GM19452 (cell line): Measurements from ENCODE around the gene ELAVL3.

Experiments
- ATAC-seq: cut with Tn5 transposase; IDR thresholded peaks from one replicate; pipeline ENCODE4 v1.9.1; 2021; ENCODE audit not compliant: unreplicated experiment

Gene ELAVL3

GRCh38 chr19:11480715-11481533 is at the start of gene ELAVL3:
Gene ELAVL3 (minus strand): TSS chr19:11481046. CDS start chr19:11480608, 438 bp downstream.
- no peak for ATAC-seq

- ATAC-seq, result no peak
Measured at GRCh38 chr19:11530432-11530831, 49.6 kb upstream of the ELAVL3 start.

DNA sequence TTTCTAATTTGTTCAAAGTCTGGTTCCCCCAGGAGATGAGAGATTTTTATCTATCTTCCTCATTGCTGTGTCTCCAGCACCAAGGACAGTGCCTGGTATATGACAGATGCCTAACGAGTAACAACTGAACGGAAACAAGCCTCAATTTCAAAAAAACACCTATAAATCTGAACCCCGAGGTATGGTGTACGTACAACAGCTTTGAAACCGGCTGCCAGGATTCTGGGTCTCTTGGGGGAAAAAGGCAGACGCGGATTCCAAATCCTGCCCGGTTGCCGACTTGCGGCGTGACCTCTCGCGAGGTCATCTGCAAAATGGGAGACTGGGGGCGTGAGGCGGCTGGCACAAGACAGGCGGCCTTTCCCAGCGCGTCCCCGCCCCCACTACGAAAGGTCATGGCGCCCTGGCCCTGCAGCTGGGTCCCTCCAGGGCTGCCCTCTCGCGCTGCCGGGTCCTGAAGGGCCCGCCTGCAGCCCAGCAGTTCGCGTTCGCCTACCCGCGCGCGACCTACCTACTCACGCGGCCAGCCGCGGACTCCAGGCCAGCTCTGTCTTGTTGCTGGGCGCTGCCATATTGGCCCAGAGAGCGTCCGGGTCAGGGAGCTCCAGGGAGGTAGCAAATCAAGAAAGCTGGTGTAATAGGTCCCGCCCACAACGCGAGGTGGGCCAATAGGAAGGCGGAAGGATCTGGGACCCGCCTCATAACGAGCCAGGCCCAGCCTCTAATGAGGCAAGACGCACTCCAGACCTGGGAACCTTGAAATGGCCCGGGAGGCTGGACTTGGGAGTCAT is 47.9 kb upstream of the ELAVL3 start, which contains the start of gene ECSIT:
TSS of gene ECSIT (minus strand) at position 584 of the 791 bp plus-strand sequence. CDS start 9,964 bp downstream, outside the sequence.
- peak; percentile 84 for ATAC-seq

DNA sequence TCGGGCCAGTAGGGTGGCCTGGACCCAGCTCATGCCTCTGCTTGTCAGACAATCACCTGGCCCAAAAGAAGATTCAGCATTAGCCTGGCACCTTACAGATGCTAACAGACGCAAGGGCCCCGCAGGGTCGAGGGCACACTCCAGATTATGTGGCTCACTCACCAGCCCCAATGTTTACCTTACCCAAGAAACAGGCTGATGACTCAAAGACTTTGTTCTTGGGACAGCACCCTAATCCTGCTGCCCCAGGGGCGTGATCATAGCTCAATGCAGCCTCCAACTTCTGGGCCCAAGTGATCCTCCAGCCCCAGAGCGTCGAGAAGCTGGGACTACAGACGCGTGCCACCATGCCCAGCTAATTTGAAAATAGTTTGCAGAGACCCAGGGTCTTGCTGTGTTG is 38.3 kb upstream of the ELAVL3 start:
- no peak for ATAC-seq

DNA sequence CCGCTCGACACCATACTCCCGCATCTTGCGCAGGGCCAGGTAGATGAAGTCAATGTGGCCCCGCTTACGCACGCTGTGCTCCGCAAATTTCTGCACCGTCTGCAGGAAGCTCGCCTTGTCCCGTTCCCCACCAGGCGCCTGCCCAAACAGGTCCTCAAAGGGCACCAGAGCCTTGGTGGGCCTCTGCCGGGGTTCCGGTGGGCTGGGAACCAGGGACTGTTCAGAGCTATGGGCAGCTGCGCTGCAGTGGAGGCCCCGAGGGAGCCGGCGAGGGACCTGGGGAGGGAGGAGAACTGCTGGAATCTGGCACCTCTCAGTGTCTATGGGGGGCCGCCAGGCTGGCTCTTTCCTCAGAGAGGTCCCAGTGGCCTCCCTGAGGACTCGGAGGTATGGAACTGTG is 33.1 kb upstream of the ELAVL3 start:
- no peak for ATAC-seq

- no peak for ATAC-seq
Measured at GRCh38 chr19:11510444-11510843, 29.6 kb upstream of the ELAVL3 start.

DNA sequence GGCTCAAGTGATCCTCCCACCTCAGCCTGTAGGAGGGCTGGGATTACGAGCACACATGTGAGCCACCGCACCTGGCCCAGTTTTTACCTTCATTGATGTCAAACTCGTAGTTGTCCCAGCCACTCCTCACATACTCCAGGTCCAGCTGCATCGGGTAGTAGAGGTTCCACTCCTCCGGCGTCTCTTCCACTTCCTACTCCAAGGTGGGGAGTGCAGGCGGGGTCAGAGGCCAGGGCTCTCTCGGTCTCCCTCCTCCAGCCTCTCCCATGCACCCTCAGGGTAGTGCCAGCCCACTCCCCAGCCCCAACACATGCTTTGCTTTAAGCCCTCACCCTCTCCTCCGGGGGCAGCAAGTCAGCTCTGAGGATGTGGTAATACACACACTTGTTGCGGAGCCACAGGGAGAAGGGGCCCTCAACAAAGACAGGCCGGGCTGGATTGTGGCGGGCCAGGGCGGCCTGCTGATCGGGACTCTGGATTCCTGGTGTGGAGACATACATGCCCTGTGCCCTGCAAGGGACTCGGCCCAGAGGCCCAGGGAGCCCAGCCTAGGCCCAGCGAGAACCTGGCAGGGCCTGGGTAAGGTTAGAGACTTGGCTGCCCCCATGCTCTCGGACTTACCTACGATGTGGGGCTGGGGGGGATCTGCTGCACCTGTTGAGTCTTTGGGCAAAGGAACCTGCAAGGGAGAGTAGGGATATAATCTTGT is 26.7 kb upstream of the ELAVL3 start:
- no peak for ATAC-seq

DNA sequence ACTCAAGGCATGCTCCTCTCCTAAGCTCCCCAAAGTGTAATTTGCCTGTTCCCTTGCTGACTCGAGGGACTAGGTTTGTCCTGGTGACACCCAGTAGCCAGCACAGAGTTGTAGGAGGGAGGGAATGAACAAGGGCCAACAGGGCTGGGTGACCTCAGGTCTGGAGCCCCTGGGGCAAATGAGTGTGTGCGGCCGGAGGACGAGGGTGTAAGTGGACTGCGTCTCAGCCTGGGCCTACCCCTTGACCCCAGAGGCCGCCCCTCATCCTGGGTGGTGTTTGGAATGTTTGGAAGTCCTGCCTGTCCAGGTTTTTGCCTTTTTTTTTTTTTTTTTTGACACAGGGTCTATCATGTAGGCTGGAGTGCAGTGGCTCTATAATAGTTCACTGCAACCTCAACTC is 26.1 kb upstream of the ELAVL3 start:
- ATAC-seq, result no peak

DNA sequence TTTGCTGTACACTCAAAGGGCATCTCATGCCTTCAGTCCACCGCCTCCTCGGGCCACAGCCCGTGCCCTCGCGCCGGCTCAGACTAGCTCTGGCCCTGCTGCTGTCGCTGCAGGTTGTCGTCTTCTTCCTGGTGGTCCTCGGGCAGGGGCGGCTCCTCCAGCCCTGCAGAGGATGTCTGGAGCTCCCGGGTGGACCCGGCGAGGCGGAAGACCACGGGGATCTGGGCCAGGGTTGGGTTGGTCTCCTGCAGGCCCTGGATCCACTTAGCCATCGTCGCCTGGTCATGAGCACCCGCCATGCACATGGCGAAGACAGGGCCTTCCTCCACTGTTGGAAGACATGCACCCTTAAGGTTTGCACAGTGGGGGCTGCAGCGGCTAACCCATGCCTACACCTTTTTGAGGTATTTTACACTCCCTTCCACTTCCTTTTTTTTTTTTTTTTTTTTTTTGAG is 25.3 kb upstream of the ELAVL3 start:
- ATAC-seq, result peak; percentile 38

DNA sequence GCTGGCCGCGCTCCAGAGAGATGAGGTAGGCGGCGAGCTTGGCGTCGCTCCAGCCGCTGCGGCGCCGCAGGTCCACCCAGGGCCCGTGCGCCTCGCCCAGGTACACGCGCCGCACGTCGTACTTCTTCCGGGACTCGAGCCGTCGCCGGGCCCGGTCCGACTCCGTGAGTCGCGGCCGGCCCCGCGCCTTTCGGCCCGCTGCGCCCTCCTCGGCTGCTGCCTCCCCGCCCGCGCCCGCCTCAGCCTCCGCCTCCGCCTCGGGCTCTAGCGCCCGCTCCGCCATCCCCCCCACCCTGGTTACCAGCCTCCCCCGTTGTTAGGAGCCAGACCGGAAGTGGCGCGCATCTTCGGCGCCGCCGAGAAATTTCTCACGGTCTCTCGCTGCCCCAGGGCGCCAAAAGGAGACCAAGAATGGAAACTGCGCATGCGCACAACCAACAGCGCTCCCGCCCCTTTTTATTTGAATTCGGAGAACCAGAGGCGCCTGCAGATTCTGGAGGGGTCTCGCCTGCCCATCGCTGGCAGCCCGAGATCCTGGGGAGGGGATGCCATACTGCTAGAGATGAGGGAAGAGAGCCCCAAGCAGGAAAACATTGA is 24.8 kb upstream of the ELAVL3 start, which contains the start of gene ZNF653:
TSS of gene ZNF653 (minus strand) at position 336 of the 597 bp plus-strand sequence. CDS start at position 283, 53 bp downstream.
- ATAC-seq, result peak; percentile 53

GRCh38 chr19:11505032-11505503 is 24.2 kb upstream of the ELAVL3 start:
- peak; percentile 90 for ATAC-seq

DNA sequence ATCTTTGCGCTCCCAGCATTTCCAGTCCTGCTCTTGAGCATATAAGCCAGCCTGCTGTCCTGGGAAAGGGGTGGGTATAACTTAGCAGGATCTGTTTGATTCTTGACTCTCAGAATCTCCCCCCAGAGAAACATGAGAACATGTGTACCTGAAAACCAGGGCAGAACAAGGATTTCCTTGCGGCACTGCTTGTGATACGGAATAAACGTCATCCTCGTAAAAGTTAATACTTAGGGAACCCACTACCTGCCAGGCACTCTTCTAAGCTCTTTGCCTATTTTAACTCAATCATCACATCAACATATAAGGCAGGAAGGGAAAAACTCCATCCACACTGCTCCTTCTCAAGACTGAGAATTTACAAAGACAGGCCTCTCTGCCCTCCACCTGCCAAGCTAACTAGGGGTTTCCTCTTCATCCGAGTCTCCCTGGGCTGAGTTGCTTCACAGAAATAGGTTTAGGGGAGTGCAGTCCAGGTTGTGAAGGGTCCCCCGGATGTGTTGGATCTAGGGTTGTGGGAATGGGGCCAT is 23.7 kb upstream of the ELAVL3 start:
- ATAC-seq, result no peak

DNA sequence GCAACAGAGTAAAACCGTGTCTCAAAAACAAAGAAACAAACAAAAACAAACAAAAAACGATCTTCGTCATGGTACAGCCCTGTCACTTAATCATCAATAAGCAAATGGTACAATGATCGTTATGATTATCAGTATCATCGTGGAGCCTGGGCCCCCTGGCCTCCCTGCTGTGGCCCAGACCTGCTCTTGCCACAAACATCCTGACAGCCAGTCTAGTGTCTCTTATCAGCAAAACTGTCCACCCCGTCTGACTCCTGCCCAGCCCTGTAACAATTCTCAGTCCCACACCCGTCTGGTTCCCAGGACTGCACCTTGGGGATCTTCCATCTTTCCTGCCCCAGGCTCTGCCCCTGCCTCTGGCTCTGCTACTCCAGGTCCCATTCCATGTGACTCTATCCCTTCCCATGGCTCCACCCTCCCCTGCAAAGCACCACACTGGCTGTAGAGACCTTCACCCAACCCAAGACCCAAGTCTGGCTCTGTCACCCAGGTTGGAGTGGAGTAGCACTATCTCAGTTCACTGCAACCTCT is 19.1 kb upstream of the ELAVL3 start:
- ATAC-seq, result no peak

- no peak for ATAC-seq
Measured at GRCh38 chr19:11499220-11499726, 18.4 kb upstream of the ELAVL3 start.

DNA sequence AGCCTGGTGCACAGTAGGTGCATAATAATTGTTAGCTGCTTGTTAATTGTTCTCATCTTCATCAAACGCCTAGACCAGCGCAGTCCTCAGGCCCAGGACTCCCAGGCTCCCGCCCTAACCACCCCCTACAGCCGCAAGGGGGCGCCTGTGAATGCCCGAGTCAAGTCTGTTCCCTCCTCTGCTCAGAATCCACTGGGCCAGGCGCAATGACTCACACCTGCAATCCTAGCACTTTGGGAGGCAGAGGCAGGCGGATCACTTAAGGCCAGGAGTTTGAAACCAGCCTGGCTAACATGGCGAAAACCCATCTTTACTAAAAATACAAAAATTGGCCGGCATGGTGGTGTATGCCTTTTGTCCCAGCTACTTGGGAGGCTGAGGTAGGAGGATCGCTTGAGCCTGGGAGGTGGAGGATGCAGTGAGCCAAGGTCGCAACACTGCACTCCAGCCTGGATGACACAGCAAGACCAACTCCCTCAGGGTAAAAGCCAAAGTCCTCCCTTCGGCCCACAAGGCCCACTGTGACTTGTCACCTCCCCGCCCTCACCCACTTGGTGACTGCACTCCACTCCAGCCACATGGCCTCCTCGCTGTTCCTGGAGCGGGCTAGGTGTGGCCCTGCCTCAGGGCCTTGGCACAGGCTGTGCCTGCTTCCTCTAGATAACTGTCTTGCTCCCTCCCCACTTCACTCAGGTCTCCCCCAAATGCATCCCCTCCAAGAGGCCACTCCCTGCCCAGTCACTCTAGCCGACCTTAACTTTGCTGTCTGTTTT is 15.7 kb upstream of the ELAVL3 start:
- ATAC-seq, result no peak

DNA sequence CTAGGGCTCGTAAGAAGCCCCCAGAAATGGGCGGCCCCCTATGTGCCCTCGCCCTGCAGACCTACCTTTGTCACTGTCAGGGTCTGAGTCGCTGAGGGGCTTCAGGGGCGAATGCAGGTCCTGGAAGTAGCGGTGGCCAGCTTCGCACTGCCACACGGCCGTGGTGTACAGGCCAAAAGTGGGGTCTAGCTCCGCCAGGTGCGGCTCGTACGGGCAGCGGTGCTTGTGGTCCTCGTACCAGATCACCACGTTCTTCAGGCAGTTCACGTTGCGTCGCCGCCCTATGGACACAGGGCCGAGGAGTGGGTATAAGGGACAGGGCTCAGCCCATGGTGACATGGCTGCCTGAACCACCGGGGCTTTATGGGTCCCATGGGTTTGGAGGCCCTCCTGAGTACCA is 15.0 kb upstream of the ELAVL3 start:
- ATAC-seq, result no peak

DNA sequence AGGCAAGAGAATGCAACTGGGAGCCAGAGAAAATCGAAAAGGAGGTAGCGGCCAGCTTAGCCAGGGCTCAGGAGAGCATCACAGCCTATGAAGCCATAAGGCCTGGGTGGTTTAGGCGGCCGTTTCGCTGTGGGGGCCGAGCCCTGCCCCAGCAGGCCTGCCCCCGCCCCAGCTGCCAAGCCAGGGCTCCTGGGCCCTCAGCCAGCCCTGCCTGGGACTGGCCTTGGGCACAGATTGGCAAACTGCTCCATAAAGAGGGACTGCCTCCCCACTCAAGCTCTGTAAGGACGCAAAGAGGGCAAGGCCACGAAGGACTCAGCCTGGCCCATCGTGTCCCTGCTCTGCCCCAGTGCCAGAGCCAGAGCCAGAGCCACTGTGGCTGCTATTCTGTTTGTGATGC is 14.6 kb upstream of the ELAVL3 start:
- no peak for ATAC-seq

- ATAC-seq, result no peak
Measured at GRCh38 chr19:11494634-11495285, 13.9 kb upstream of the ELAVL3 start.

- no peak for ATAC-seq
Measured at GRCh38 chr19:11489378-11489777, 8.5 kb upstream of the ELAVL3 start.
